K562 (cell line): ENCODE measurements around the gene PRCC. TPM values are rescaled to one million over a fixed set of nuclear protein-coding genes. Genes with fewer than 3 reads are reported as not detected.

Experiments
- COPS2 ChIP-seq: fragments of 450-650 bp; conservative IDR thresholded peaks from 2 replicates; pipeline ENCODE4 v1.6.1; 2016; ENCODE audit warnings: mild to moderate bottlenecking, moderate library complexity
- E2F3 ChIP-seq: fragments of 250-450 bp; sonication (Bioruptor Pico); IDR thresholded peaks from 2 replicates; pipeline ENCODE4 v1.4.0; 2020; ENCODE audit warnings: mild to moderate bottlenecking
- FOXA1 ChIP-seq: fragments of 450-650 bp; IDR thresholded peaks from 2 replicates; pipeline ENCODE4 v1.6.1; 2016; ENCODE audit warnings: mild to moderate bottlenecking, borderline replicate concordance
- FOXA3 ChIP-seq, 2 experiments: fragments of 450-650 bp in 1 of 2; sonication (generic) in 1 of 2; formaldehyde crosslinking; IDR thresholded peaks in 1 of 2; conservative IDR thresholded peaks in 1 of 2; 2 replicates each; pipeline versions ENCODE4 v1.4.0 to v1.8.0; 2020 to 2022; ENCODE audit warnings: mild to moderate bottlenecking in 2 of 2, missing genetic modification reagents in 1 of 2
- FOXM1 ChIP-seq, 2 experiments: fragments of 450-650 bp in 1 of 2; sonication (generic) in 1 of 2; formaldehyde crosslinking in 1 of 2; IDR thresholded peaks; 2 replicates each; pipeline versions ENCODE4 v1.6.1 to v1.9.0; 2017 to 2022; ENCODE audit warnings: low read depth in 2 of 2, mild to moderate bottlenecking in 2 of 2, missing genetic modification reagents in 1 of 2, moderate library complexity in 1 of 2
- HDAC6 ChIP-seq: IDR thresholded peaks from 2 replicates; pipeline ENCODE4 v1.6.1; 2012; ENCODE audit warnings: low read depth, mild to moderate bottlenecking, control low read depth, inconsistent platforms, low read length, moderate library complexity
- JUNB ChIP-seq: fragments of 450-650 bp; formaldehyde crosslinking; conservative IDR thresholded peaks from 2 replicates; pipeline ENCODE4 v1.4.0; 2020; ENCODE audit warnings: mild to moderate bottlenecking
- NFATC3 ChIP-seq: fragments of 450-650 bp; IDR thresholded peaks from 2 replicates; pipeline ENCODE4 v1.6.1; 2017; ENCODE audit warnings: mild to moderate bottlenecking
- PHB2 ChIP-seq: fragments of 450-650 bp; IDR thresholded peaks from 2 replicates; pipeline ENCODE4 v1.6.1; 2017; ENCODE audit warnings: low read depth
- PML ChIP-seq: IDR thresholded peaks from 2 replicates; pipeline ENCODE4 v1.6.1; 2012; ENCODE audit warnings: low read length, inconsistent platforms
- POLR3G ChIP-seq: IDR thresholded peaks from 2 replicates; pipeline ENCODE4 v1.6.1; 2011; ENCODE audit not compliant: insufficient read length, insufficient replicate concordance; ENCODE audit errors: extremely low read depth
- POU5F1 ChIP-seq: fragments of 150-350 bp; IDR thresholded peaks from 2 replicates; pipeline ENCODE4 v1.6.1; 2014; ENCODE audit warnings: borderline replicate concordance, low read length, low read depth, mild to moderate bottlenecking; ENCODE audit not compliant: partially characterized antibody
- SAP30 ChIP-seq: fragments of 200-600 bp; sonication (generic); IDR thresholded peaks from 2 replicates; pipeline ENCODE4 v1.6.1; 2012; ENCODE audit warnings: borderline replicate concordance, low read depth, mild to moderate bottlenecking, moderate library complexity, low read length, control low read depth, inconsistent platforms; ENCODE audit not compliant: insufficient read depth, poor library complexity, severe bottlenecking
- SP1 ChIP-seq: sonication (generic); formaldehyde crosslinking; IDR thresholded peaks from 2 replicates; pipeline ENCODE4 v1.8.1; 2022; ENCODE audit warnings: mild to moderate bottlenecking, missing genetic modification reagents
- TAL1 ChIP-seq: fragments of 450-650 bp; IDR thresholded peaks from 2 replicates; pipeline ENCODE4 v1.6.1; 2016; ENCODE audit warnings: mild to moderate bottlenecking
- XRCC4 ChIP-seq: IDR thresholded peaks from one replicate; pipeline ENCODE4 v1.6.1; 2011; ENCODE audit not compliant: insufficient read depth, insufficient read length; ENCODE audit errors: extremely low read depth
- ZBED1 ChIP-seq: IDR thresholded peaks from 2 replicates; pipeline ENCODE4 v1.6.1; 2014
- ZKSCAN3 ChIP-seq: fragments of 250-450 bp; sonication (Bioruptor Pico); IDR thresholded peaks from 2 replicates; pipeline ENCODE4 v1.4.0; 2020
- ZNF253 ChIP-seq: fragments of 250-450 bp; sonication (Bioruptor Pico); conservative IDR thresholded peaks from 2 replicates; pipeline ENCODE4 v1.6.1; 2021; ENCODE audit warnings: mild to moderate bottlenecking
- ZNF280B ChIP-seq: fragments of 250-450 bp; sonication (Bioruptor Pico); IDR thresholded peaks from 2 replicates; pipeline ENCODE4 v1.5.1; 2021; ENCODE audit warnings: mild to moderate bottlenecking
- ZNF41 ChIP-seq: fragments of 250-450 bp; sonication (Bioruptor Pico); conservative IDR thresholded peaks from 2 replicates; pipeline ENCODE4 v1.4.0; 2020; ENCODE audit warnings: mild to moderate bottlenecking
- polyA plus RNA-seq, 8 experiments: library from polyadenylated mRNA; depleted of rRNA in 4 of 8; stranded (reverse) in 5 of 8; unstranded in 3 of 8; fragments of >200 nt; fragmentation: Nextera tagmentation in 2 of 8; fragmentation: Illumina TruSeq in 1 of 8; extraction: Ambion mirVana in 2 of 8; extraction: Trizol in 1 of 8; gene quantifications; 2 replicates each; pipeline versions ENCODE4 v1.2.1 to v1.2.3, GENCODE V29; 2011 to 2014; ENCODE audit warnings: inconsistent platforms in 1 of 8, missing spikeins in 1 of 8
- total RNA-seq, 7 experiments: library from RNA; depleted of rRNA in 6 of 7; stranded (reverse); fragments of >200 nt in 6 of 7; fragmentation: Illumina TruSeq in 2 of 7; extraction: Trizol in 2 of 7; gene quantifications; 2 replicates each; pipeline versions ENCODE4 v1.2.1 to v1.2.3, GENCODE V29; 2011 to 2021; ENCODE audit warnings: low replicate concordance in 1 of 7
- TF ChIP-seq, protein P1 (sequence below): fragments of 450-650 bp; formaldehyde crosslinking; IDR thresholded peaks from 2 replicates; pipeline ENCODE4 v1.4.0; 2020; ENCODE audit warnings: mild to moderate bottlenecking, moderate library complexity
- TF ChIP-seq, protein P2 (sequence below): fragments of 450-650 bp; IDR thresholded peaks from 2 replicates; pipeline ENCODE4 v1.6.1; 2016
- TF ChIP-seq, protein P3 (sequence below): fragments of 450-650 bp; formaldehyde crosslinking; IDR thresholded peaks from 2 replicates; pipeline ENCODE4 v1.4.0; 2022; ENCODE audit warnings: mild to moderate bottlenecking, moderate library complexity

Gene PRCC
- total and polyA plus RNA-seq, 9 of the 15 experiments (the other 6 are each of a cell fraction or from before 2014, with no cell fraction given): 23.9 to 201 (median 41.1) TPM

- TF ChIP-seq XRCC4: no peak
- TF ChIP-seq FOXA1: no peak
- TF ChIP-seq FOXM1 (IDR thresholded peaks at IDR 0.05; ENCODE audit: low read depth): no peak
- TF ChIP-seq FOXM1 (CRISPR knock-in tag; IDR thresholded peaks at IDR 0.05; ENCODE audit: low read depth): peak; percentile 95; the same call in 1 of the 2 replicates
- no peak; the same call in 1 of the 2 replicates for TF ChIP-seq ZBED1
- TF ChIP-seq HDAC6: no peak
- TF ChIP-seq E2F3: peak; percentile 84; the same call in 1 of the 2 replicates
- TF ChIP-seq, protein P1, sequence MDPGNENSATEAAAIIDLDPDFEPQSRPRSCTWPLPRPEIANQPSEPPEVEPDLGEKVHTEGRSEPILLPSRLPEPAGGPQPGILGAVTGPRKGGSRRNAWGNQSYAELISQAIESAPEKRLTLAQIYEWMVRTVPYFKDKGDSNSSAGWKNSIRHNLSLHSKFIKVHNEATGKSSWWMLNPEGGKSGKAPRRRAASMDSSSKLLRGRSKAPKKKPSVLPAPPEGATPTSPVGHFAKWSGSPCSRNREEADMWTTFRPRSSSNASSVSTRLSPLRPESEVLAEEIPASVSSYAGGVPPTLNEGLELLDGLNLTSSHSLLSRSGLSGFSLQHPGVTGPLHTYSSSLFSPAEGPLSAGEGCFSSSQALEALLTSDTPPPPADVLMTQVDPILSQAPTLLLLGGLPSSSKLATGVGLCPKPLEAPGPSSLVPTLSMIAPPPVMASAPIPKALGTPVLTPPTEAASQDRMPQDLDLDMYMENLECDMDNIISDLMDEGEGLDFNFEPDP: no peak
- peak; percentile 63; the same call in 1 of the 2 replicates for TF ChIP-seq PML
- peak; percentile 96 for TF ChIP-seq SP1 (CRISPR knock-in tag)
- peak; percentile 92 for TF ChIP-seq POU5F1
- TF ChIP-seq, protein P2, sequence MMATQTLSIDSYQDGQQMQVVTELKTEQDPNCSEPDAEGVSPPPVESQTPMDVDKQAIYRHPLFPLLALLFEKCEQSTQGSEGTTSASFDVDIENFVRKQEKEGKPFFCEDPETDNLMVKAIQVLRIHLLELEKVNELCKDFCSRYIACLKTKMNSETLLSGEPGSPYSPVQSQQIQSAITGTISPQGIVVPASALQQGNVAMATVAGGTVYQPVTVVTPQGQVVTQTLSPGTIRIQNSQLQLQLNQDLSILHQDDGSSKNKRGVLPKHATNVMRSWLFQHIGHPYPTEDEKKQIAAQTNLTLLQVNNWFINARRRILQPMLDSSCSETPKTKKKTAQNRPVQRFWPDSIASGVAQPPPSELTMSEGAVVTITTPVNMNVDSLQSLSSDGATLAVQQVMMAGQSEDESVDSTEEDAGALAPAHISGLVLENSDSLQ: peak; percentile 68; the same call in 1 of the 2 replicates
- TF ChIP-seq POLR3G: no peak
- no peak for TF ChIP-seq NFATC3
- no peak for TF ChIP-seq ZNF253 (CRISPR knock-in tag)
- no peak for TF ChIP-seq FOXA3 (CRISPR knock-in tag; conservative IDR thresholded peaks at IDR 0.05 in 1 of 2, IDR thresholded peaks at IDR 0.05 in 1 of 2)
- TF ChIP-seq ZKSCAN3 (CRISPR knock-in tag): no peak
- peak; percentile 89 for TF ChIP-seq SAP30
- TF ChIP-seq COPS2: no peak
- TF ChIP-seq, protein P3, sequence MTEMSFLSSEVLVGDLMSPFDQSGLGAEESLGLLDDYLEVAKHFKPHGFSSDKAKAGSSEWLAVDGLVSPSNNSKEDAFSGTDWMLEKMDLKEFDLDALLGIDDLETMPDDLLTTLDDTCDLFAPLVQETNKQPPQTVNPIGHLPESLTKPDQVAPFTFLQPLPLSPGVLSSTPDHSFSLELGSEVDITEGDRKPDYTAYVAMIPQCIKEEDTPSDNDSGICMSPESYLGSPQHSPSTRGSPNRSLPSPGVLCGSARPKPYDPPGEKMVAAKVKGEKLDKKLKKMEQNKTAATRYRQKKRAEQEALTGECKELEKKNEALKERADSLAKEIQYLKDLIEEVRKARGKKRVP (CRISPR knock-in tag): peak; percentile 58; the same call in 1 of the 2 replicates
- no peak for TF ChIP-seq JUNB (CRISPR knock-in tag)
- TF ChIP-seq PHB2: no peak
- TF ChIP-seq TAL1: no peak
- 0 out of 2 replicates have a peak, but pooled peaks have one; percentile 10 for TF ChIP-seq ZNF41 (CRISPR knock-in tag)
- no peak for TF ChIP-seq ZNF280B (CRISPR knock-in tag)
Observed at GRCh38 chr1:156740741-156741480, 26.4 kb upstream of the PRCC start, which contains the start of gene MRPL24 (continued).
